GM18511 (cell line): ENCODE data around the gene IL17A.
"Not testable (repeated sequence)": the region's sequence is repeated elsewhere in the genome, so short reads cannot be mapped to it uniquely, and the experiment has no call there.

ENCODE experiments used
- ATAC-seq: cut with Tn5 transposase; IDR thresholded peaks from one replicate; pipeline ENCODE4 v1.9.1; 2021; ENCODE audit warnings: mild to moderate bottlenecking, moderate library complexity; ENCODE audit not compliant: unreplicated experiment

IL17A gene

GRCh38 chr6:52162940-52163908 lies 23.0 kb upstream of the IL17A start:
- peak; percentile 60 for ATAC-seq

- ATAC-seq = no peak
These were observed 21.7 kb upstream of the IL17A start for GRCh38 chr6:52164319-52165094.

GRCh38 chr6:52167267-52167666 lies 18.9 kb upstream of the IL17A start:
- no peak for ATAC-seq

- not testable (repeated sequence) for ATAC-seq
These were observed 17.8 kb upstream of the IL17A start for GRCh38 chr6:52168351-52168750.

GRCh38 chr6:52174118-52174517 lies 12.1 kb upstream of the IL17A start:
- ATAC-seq = no peak

- peak; percentile 79 for ATAC-seq
These were observed 9.6 kb upstream of the IL17A start for GRCh38 chr6:52176550-52176949.

GRCh38 chr6:52177961-52178360 lies 8.2 kb upstream of the IL17A start:
- ATAC-seq = no peak

GRCh38 chr6:52180787-52181558 lies 5.2 kb upstream of the IL17A start:
- ATAC-seq = peak; percentile 83

- no peak for ATAC-seq
These were observed 3.0 kb upstream of the IL17A start for GRCh38 chr6:52183131-52183713.

GRCh38 chr6:52186480-52186879 lies 305 bp downstream of the IL17A start:
- peak; percentile 86 for ATAC-seq

GRCh38 chr6:52187098-52187497 lies 923 bp downstream of the IL17A start:
- ATAC-seq = no peak

GRCh38 chr6:52189974-52190373 lies 3.8 kb downstream of the IL17A start:
- no peak for ATAC-seq

- ATAC-seq = peak; percentile 55
These were observed 4.2 kb downstream of the IL17A start for GRCh38 chr6:52190409-52190808.

GRCh38 chr6:52191824-52192223 lies 5.6 kb downstream of the IL17A start:
- ATAC-seq = no peak

GRCh38 chr6:52195886-52196285 lies 9.7 kb downstream of the IL17A start:
- no peak for ATAC-seq

- not testable (repeated sequence) for ATAC-seq
These were observed 13.9 kb downstream of the IL17A start for GRCh38 chr6:52200088-52200487.

- no peak for ATAC-seq
These were observed 14.9 kb downstream of the IL17A start for GRCh38 chr6:52201046-52201445.

GRCh38 chr6:52201493-52201892 lies 15.3 kb downstream of the IL17A start:
- no peak for ATAC-seq

- no peak for ATAC-seq
These were observed 20.9 kb downstream of the IL17A start for GRCh38 chr6:52207066-52207465.

GRCh38 chr6:52208612-52209011 lies 22.4 kb downstream of the IL17A start:
- no peak for ATAC-seq

- peak; percentile 29 for ATAC-seq
These were observed 23.6 kb downstream of the IL17A start for GRCh38 chr6:52209770-52210169.
